Neuronal stem cell (in vitro differentiated cells): ENCODE data around the gene RALGDS.

Source experiments
- DNase-seq: peaks from one replicate; pipeline ENCODE4 v3.0.0-alpha.2; 2013; ENCODE audit warnings: low spot score
- H2AFZ ChIP-seq: one replicate; pipeline ENCODE4 v1.6.1; 2013; ENCODE audit warnings: mild to moderate bottlenecking, low read length, inconsistent platforms
- H2AK5ac ChIP-seq: 2 replicates; pipeline ENCODE4 v1.6.1; 2013; ENCODE audit warnings: low read depth, mild to moderate bottlenecking, inconsistent platforms, low read length, moderate library complexity, mixed read lengths
- H2BK120ac ChIP-seq: 2 replicates; pipeline ENCODE4 v1.6.1; 2013; ENCODE audit warnings: low read depth, mild to moderate bottlenecking, inconsistent platforms, low read length, moderate library complexity, mixed read lengths
- H2BK12ac ChIP-seq: one replicate; pipeline ENCODE4 v1.6.1; 2013; ENCODE audit warnings: low read length, inconsistent platforms
- H2BK15ac ChIP-seq: 2 replicates; pipeline ENCODE4 v1.6.1; 2013; ENCODE audit warnings: mild to moderate bottlenecking, low read length, inconsistent platforms, mixed read lengths
- H2BK5ac ChIP-seq: one replicate; pipeline ENCODE4 v1.6.1; 2013; ENCODE audit warnings: inconsistent platforms, mild to moderate bottlenecking, low read length, moderate library complexity
- H3K14ac ChIP-seq: one replicate; pipeline ENCODE4 v1.6.1; 2013; ENCODE audit warnings: low read length, inconsistent platforms
- H3K18ac ChIP-seq: 2 replicates; pipeline ENCODE4 v1.6.1; 2013; ENCODE audit warnings: low read length, inconsistent platforms
- H3K23ac ChIP-seq: 2 replicates; pipeline ENCODE4 v1.6.1; 2013; ENCODE audit warnings: low read depth, mild to moderate bottlenecking, mixed read lengths, low read length, inconsistent platforms; ENCODE audit not compliant: poor library complexity
- H3K27ac ChIP-seq: replicated peaks from 3 replicates; pipeline ENCODE4 v1.5.1; 2013; ENCODE audit warnings: low read length, inconsistent platforms
- H3K27me3 ChIP-seq, 3 experiments: 2 replicates each; pipeline ENCODE4 v1.6.1; 2013; ENCODE audit warnings: low read length in 3 of 3, mild to moderate bottlenecking in 2 of 3, inconsistent platforms in 1 of 3, low read depth in 1 of 3, mixed read lengths in 1 of 3, moderate library complexity in 1 of 3; ENCODE audit not compliant: control insufficient read depth in 3 of 3, insufficient read depth in 3 of 3
- H3K36me3 ChIP-seq, 2 donors: replicated peaks in 1 of 2; 2 replicates each; pipeline ENCODE4 v1.6.1; 2013; ENCODE audit warnings: low read length in 2 of 2; ENCODE audit not compliant: control insufficient read depth in 2 of 2, insufficient read depth in 2 of 2
- H3K4ac ChIP-seq: 2 replicates; pipeline ENCODE4 v1.6.1; 2013; ENCODE audit warnings: inconsistent platforms, mild to moderate bottlenecking, low read length, moderate library complexity
- H3K4me1 ChIP-seq, 2 donors: 1 replicate in 1 of 2; 2 replicates in 1 of 2; pipeline ENCODE4 v1.6.1; 2013; ENCODE audit warnings: low read length in 2 of 2, low read depth in 1 of 2; ENCODE audit not compliant: control insufficient read depth in 2 of 2, insufficient read depth in 1 of 2
- H3K4me2 ChIP-seq: one replicate; pipeline ENCODE4 v1.6.1; 2013; ENCODE audit warnings: mild to moderate bottlenecking, low read length, inconsistent platforms; ENCODE audit not compliant: insufficient read depth, poor library complexity, severe bottlenecking
- H3K4me3 ChIP-seq, 2 donors: 2 replicates each; pipeline ENCODE4 v1.5.1; 2013; ENCODE audit warnings: low read length in 2 of 2, mild to moderate bottlenecking in 2 of 2, inconsistent platforms in 1 of 2, moderate library complexity in 1 of 2
- H3K79me1 ChIP-seq: one replicate; pipeline ENCODE4 v1.6.1; 2013; ENCODE audit warnings: low read depth, mild to moderate bottlenecking, inconsistent platforms, low read length, moderate library complexity
- H3K9ac ChIP-seq: one replicate; pipeline ENCODE4 v1.6.1; 2013; ENCODE audit warnings: mild to moderate bottlenecking, low read depth, low read length, inconsistent platforms; ENCODE audit not compliant: poor library complexity
- H3K9me3 ChIP-seq, 2 donors: replicated peaks in 1 of 2; 2 replicates each; pipeline versions ENCODE3 to v1.6.1; 2013; ENCODE audit warnings: low read length in 2 of 2, mild to moderate bottlenecking in 2 of 2, inconsistent platforms in 1 of 2, low read depth in 1 of 2, mixed read lengths in 1 of 2, moderate library complexity in 1 of 2; ENCODE audit not compliant: control insufficient read depth in 2 of 2, insufficient read depth in 1 of 2
- H4K8ac ChIP-seq: one replicate; pipeline ENCODE4 v1.6.1; 2013; ENCODE audit warnings: low read depth, mild to moderate bottlenecking, inconsistent platforms, low read length, moderate library complexity
- H4K91ac ChIP-seq: one replicate; pipeline ENCODE4 v1.6.1; 2013; ENCODE audit warnings: low read length, low read depth, mild to moderate bottlenecking, inconsistent platforms; ENCODE audit not compliant: poor library complexity
- WGBS, 2 donors: extraction: QIAGEN DNeasy Blood & Tissue Kit; methylation state at CpG; one replicate each; pipeline ENCODE4 v1.1.7; 2013; ENCODE audit warnings: missing lambda C conversion rate in 2 of 2, mixed read lengths in 1 of 2; ENCODE audit not compliant: insufficient read length in 2 of 2, insufficient replicate concordance in 1 of 2; ENCODE audit errors: extremely low coverage in 2 of 2; 5-methylcytosine and 5-hydroxymethylcytosine counted together

The RALGDS gene

DNA sequence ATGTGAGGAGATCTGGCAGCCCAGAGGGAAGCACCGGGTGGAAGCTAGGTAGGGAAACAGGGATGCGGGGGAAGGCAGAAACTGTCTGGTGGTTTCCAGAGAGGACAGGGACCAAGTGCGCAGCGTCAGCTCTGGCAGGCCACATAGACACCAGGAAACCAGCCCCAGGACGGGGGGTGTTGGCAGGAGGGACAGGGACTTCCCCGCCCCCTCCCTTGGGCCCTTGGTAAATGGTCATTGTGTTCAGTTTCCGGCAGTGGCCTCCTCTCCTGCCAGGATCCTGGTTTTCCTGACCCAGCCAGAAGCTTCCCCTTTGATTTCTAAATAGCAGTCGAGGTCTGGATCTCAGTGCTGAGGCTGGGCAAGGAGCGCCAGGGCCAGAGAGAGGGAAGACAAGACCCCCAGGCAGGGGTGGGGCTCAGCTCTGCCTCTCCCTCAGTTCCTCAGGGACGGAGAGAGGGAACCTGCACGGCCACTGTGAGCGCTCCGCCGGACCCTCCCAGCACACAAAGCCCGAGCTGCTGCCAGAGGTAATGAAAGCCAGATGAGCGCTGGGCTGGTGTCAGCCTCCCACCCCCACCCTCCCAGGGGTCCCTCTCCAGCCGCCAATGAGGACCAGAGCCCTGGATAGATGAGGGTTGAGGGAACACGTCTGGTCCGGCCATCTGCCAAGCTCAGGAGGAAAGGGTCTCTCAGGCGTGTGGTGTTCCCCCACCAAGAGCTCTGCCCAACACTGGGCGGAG is 1.8 kb downstream of the RALGDS start:
- H2BK12ac ChIP-seq = no peak overlapping the region
- WGBS, 2 donors = no CpG with 5 or more reads among the region's 21 CpGs
- peak overlapping the region; percentile 14 to 67 for H3K4me3 ChIP-seq
- peak overlapping the region; percentile 11 for H3K23ac ChIP-seq
- peaks cover 0 to 2% (median 0%) of the 10 kb centered on the region in 3 experiments for H3K27me3 ChIP-seq
- DNase-seq = no peak
- no peak overlapping the region for H2BK120ac ChIP-seq
- no peak overlapping the region for H2AFZ ChIP-seq
- peak overlapping the region; percentile 82 for H3K9ac ChIP-seq
- H3K79me1 ChIP-seq = peaks cover 34% of the 10 kb centered on the region
- no peaks in the 10 kb centered on the region for H3K9me3 ChIP-seq
- H3K4ac ChIP-seq = no peak overlapping the region
- peak overlapping the region; percentile 61 for H3K4me2 ChIP-seq
- no peak overlapping the region for H4K91ac ChIP-seq
- no peak overlapping the region for H3K14ac ChIP-seq
- peak overlapping the region; percentile 89 for H3K18ac ChIP-seq
- H3K36me3 ChIP-seq = peaks cover 0 to 3% of the 10 kb centered on the region in 2 donors
- H3K27ac ChIP-seq = peak overlapping the region; percentile 40
- peak overlapping the region; percentile 59 for H2BK15ac ChIP-seq
- H3K4me1 ChIP-seq = peaks cover 48 to 61% of the 10 kb centered on the region in 2 donors
- H2BK5ac ChIP-seq = peak overlapping the region; percentile 84
- H2AK5ac ChIP-seq = peak overlapping the region; percentile 68
- no peak overlapping the region for H4K8ac ChIP-seq

DNA sequence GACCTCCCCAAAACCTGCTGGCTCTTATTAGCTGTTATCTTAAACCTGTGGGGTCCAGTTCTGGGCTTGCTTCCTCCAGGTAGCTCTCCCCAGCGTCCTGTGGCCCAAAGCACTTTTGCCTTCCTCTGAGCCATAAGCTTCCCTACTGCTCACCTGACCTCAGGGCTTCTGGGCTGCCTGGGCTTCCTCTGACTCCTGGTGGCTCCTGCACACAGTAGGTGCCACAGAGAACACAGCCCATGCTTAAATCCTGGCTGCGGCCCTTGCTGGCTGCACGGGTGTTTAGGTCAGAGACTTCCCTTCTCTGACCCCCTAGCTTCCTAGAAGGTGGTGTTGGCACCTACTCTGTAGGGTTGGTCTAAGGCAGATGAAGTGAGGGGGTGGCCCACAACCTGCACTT is 2.5 kb downstream of the RALGDS start:
- no CpG with 5 or more reads among the region's 3 CpGs for WGBS, 2 donors
- no peak overlapping the region for H4K8ac ChIP-seq
- no peak overlapping the region for H3K4ac ChIP-seq
- H3K4me1 ChIP-seq = peaks cover 55 to 63% of the 10 kb centered on the region in 2 donors
- peak overlapping the region; percentile 25 for H3K14ac ChIP-seq
- peaks cover 0 to 5% of the 10 kb centered on the region in 2 donors for H3K36me3 ChIP-seq
- peak overlapping the region; percentile 63 for H3K18ac ChIP-seq
- peak overlapping the region; percentile 84 for H2BK5ac ChIP-seq
- no peak overlapping the region for H3K27ac ChIP-seq
- no peak overlapping the region for H2AFZ ChIP-seq
- H3K9ac ChIP-seq = no peak overlapping the region
- H2BK15ac ChIP-seq = no peak overlapping the region
- H2BK12ac ChIP-seq = peak overlapping the region; percentile 12
- H3K23ac ChIP-seq = peak overlapping the region; percentile 11
- no peak overlapping the region for H3K4me2 ChIP-seq
- H2BK120ac ChIP-seq = no peak overlapping the region
- H3K4me3 ChIP-seq = no peak overlapping the region
- no peak for DNase-seq
- peaks cover 0 to 2% (median 0%) of the 10 kb centered on the region in 3 experiments for H3K27me3 ChIP-seq
- peaks cover 32% of the 10 kb centered on the region for H3K79me1 ChIP-seq
- H3K9me3 ChIP-seq = no peaks in the 10 kb centered on the region
- H2AK5ac ChIP-seq = peak overlapping the region; percentile 51
- H4K91ac ChIP-seq = no peak overlapping the region

DNA sequence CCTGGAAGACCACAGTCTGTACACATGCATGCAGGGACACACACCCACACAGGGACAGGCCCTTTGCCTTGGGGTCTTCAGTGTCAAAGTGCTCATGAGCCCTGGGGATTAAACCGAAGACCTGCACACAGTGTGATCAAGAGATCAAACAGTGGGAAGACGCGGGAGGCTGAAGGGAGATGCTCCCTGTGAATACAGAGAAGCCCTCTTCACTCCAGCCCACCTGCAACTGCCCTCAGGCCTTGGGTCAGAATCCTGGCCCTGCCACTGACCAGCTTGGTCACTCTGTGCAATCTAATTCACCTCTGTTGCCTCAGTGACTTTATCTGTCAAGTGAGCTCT is 2.9 kb downstream of the RALGDS start:
- no peak overlapping the region for H3K14ac ChIP-seq
- WGBS, 2 donors = no CpG with 5 or more reads among the region's 3 CpGs
- no peak overlapping the region for H3K18ac ChIP-seq
- H2BK12ac ChIP-seq = no peak overlapping the region
- H3K27me3 ChIP-seq = peaks cover 0 to 2% (median 0%) of the 10 kb centered on the region in 3 experiments
- H2BK5ac ChIP-seq = no peak overlapping the region
- no peak overlapping the region for H3K9ac ChIP-seq
- no peak overlapping the region for H4K8ac ChIP-seq
- no peaks in the 10 kb centered on the region for H3K9me3 ChIP-seq
- no peak overlapping the region for H3K27ac ChIP-seq
- H2BK120ac ChIP-seq = no peak overlapping the region
- no peak overlapping the region for H3K4me3 ChIP-seq
- H3K4me1 ChIP-seq = peaks cover 55 to 59% of the 10 kb centered on the region in 2 donors
- H2BK15ac ChIP-seq = no peak overlapping the region
- no peak overlapping the region for H4K91ac ChIP-seq
- peak overlapping the region; percentile 25 for H2AK5ac ChIP-seq
- DNase-seq = no peak
- H3K4ac ChIP-seq = no peak overlapping the region
- H3K23ac ChIP-seq = peak overlapping the region; percentile 34
- H3K36me3 ChIP-seq = peaks cover 0 to 5% of the 10 kb centered on the region in 2 donors
- peaks cover 32% of the 10 kb centered on the region for H3K79me1 ChIP-seq
- H3K4me2 ChIP-seq = no peak overlapping the region
- no peak overlapping the region for H2AFZ ChIP-seq

DNA sequence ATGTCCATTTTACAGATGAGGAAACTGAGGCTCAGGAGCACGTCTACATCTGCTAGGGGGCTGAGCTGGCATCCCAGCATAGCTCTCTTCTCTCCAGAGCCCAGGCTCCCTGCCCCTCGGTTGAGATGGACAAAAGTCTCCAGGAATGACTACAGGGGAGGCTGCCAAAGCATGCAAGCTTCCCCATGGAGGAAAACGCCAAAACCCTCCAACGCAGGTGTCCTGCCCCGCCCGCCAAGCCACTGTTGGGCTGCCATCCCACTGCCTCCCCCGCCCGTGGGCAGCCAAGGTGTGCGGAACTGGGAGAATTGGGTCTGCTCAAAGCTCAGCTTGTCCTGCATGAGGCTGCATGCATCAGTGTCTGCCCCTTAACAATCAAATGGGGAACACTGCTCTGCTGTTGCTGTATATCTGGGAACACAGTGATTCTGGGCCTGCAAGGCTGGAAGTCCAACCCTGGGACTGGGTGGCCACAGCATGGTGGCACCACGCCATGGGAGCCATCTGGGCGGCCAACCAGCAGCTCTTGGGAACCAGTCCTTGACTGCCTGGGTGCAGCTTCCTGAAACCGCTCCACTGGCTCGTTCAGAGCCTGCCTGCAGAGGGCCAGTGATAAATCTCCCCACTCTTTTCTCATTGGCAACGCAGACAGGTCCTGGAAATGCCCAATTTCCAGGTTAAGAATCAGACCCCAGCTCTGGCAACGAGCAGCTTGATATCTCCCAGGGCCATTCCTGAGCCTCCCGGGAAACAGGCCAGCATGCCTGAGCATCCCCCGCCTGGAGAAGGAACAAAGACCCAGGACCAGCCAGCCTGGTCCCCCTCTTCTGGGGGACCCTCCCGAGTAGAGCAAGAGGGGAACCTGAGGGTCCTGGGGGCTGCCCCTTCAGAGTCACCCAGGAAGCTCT is 3.5 kb downstream of the RALGDS start:
- Histone ChIP-seq H3K14ac (peak overlapping the region; percentile 75), H3K4me1 (peaks cover 50 to 55% of the 10 kb centered on the region in 2 donors), H2BK12ac (no peak overlapping the region), H4K91ac (no peak overlapping the region), H2AFZ (no peak overlapping the region), H3K79me1 (peaks cover 34% of the 10 kb centered on the region), H3K4me2 (no peak overlapping the region), H3K4me3 (no peak overlapping the region), H3K9me3 (no peaks in the 10 kb centered on the region), H3K36me3 (peaks cover 0 to 5% of the 10 kb centered on the region in 2 donors), H3K9ac (no peak overlapping the region), H3K4ac (no peak overlapping the region), H2BK120ac (no peak overlapping the region), H2BK15ac (no peak overlapping the region), H3K27me3 (peaks cover 0 to 2% (median 0%) of the 10 kb centered on the region in 3 experiments), H3K23ac (peak overlapping the region; percentile 80), H2BK5ac (no peak overlapping the region), H3K27ac (no peak overlapping the region), H2AK5ac (peak overlapping the region; percentile 25), H3K18ac (peak overlapping the region; percentile 19), H4K8ac (no peak overlapping the region)
- WGBS, 2 donors = no CpG with 5 or more reads among the region's 18 CpGs
- DNase-seq = no peak
